ENCODE results near the gene NTM.

The NTM gene

DNA sequence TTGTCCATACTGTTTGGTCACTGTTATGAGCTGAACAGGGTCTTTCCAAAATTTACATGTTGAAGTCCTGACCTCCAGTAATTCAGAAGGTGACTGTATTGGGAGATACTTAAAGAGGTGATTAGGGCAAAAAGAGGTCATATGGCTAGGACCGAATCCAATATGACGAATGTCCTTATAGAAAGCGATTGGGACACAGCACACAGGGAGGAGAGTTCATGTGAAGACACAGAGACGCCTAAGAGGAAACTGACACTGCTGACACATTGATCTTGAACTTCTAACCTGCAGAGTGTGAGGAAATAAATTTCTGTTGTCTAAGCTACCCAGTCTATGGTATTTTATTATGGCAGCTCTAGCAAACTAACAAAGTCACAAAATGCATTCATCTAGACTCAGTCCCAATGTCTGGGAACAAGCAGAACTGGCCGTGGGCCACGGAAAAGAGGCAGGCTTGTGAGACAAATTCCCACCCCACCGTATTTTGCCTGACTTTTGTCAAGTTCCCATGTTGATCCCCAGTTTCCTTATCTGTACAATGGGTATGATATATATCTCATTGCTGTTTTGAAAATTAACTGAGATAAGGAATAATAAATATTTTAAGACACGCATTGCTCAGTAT lies 295.0 kb downstream of the NTM start:
- Histone ChIP-seq H3K9me3 (replicated peaks; ENCODE audit: low read length) (no peaks in the 10 kb centered on the region), H3K9ac (ENCODE audit: low read depth, low read length) (no peak overlapping the region), H3K4me3 (ENCODE audit: low read length) (no peak overlapping the region), H3K4me2 (ENCODE audit: low read length) (no peak overlapping the region), H3K27me3 (ENCODE audit: control insufficient read depth, insufficient read depth, low read length) (peaks cover 5% of the 10 kb centered on the region), H3K36me3 (ENCODE audit: insufficient read depth, low read length) (no peaks in the 10 kb centered on the region), H3K4me1 (ENCODE audit: control insufficient read depth, insufficient read depth, low read length) (no peaks in the 10 kb centered on the region)

DNA sequence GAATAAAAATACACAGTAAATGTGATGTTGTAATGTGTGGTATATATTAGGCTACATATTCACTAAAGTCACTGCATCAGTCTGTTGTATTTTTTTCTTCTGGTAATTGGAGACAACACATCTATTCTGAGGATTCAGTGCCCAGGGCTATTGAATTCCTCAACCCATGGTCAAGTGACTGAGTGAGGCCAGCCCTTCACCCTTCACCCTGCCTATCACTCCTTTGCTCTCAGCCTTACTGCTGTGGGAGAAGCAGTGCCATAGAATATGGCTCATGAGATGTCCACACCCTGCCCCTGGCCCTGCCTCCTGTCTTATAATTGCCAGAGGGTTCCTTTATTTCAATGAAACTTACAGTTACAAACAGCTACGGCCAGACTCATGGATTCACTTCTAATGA lies 295.6 kb downstream of the NTM start:
- H3K4me3 ChIP-seq (ENCODE audit: low read length): no peak overlapping the region
- H3K9me3 ChIP-seq (replicated peaks; ENCODE audit: low read length): no peaks in the 10 kb centered on the region
- no peak overlapping the region for H3K9ac ChIP-seq (ENCODE audit: low read depth, low read length)
- no peaks in the 10 kb centered on the region for H3K4me1 ChIP-seq (ENCODE audit: control insufficient read depth, insufficient read depth, low read length)
- H3K4me2 ChIP-seq (ENCODE audit: low read length): no peak overlapping the region
- H3K27me3 ChIP-seq (ENCODE audit: control insufficient read depth, insufficient read depth, low read length): peaks cover 5% of the 10 kb centered on the region
- no peaks in the 10 kb centered on the region for H3K36me3 ChIP-seq (ENCODE audit: insufficient read depth, low read length)

- Histone ChIP-seq H3K4me1 (ENCODE audit: control insufficient read depth, insufficient read depth, low read length) (no peaks in the 10 kb centered on the region), H3K9me3 (replicated peaks; ENCODE audit: low read length) (no peaks in the 10 kb centered on the region), H3K36me3 (ENCODE audit: insufficient read depth, low read length) (no peaks in the 10 kb centered on the region), H3K9ac (ENCODE audit: low read depth, low read length) (no peak overlapping the region), H3K4me3 (ENCODE audit: low read length) (no peak overlapping the region), H3K27me3 (ENCODE audit: control insufficient read depth, insufficient read depth, low read length) (peaks cover 5% of the 10 kb centered on the region), H3K4me2 (ENCODE audit: low read length) (no peak overlapping the region)
These were observed 296.2 kb downstream of the NTM start for GRCh38 chr11:131666617-131667016.

DNA sequence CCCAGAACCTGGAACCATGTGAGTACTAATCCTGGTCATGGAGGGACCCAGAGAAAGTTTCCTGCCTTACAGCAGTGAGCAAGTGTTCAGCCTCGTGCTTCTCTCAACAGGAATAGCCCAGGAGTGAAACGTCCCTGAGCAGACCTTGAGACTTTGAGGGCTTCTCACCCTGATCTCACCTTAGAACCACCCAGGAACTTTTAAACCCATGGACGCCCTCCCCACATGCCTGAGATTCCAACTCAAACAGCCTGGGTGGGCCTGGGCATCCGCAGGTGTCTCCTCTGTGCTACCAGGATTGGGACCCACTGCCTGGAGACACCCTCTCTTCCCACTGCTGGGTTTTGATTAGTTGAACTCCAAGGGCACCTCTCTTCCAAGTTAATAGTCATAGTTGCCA lies 297.2 kb downstream of the NTM start:
- no peak overlapping the region for H3K4me3 ChIP-seq (ENCODE audit: low read length)
- H3K9ac ChIP-seq (ENCODE audit: low read depth, low read length): no peak overlapping the region
- H3K9me3 ChIP-seq (replicated peaks; ENCODE audit: low read length): no peaks in the 10 kb centered on the region
- H3K4me2 ChIP-seq (ENCODE audit: low read length): no peak overlapping the region
- no peaks in the 10 kb centered on the region for H3K4me1 ChIP-seq (ENCODE audit: control insufficient read depth, insufficient read depth, low read length)
- no peaks in the 10 kb centered on the region for H3K36me3 ChIP-seq (ENCODE audit: insufficient read depth, low read length)
- H3K27me3 ChIP-seq (ENCODE audit: control insufficient read depth, insufficient read depth, low read length): peaks cover 5% of the 10 kb centered on the region

DNA sequence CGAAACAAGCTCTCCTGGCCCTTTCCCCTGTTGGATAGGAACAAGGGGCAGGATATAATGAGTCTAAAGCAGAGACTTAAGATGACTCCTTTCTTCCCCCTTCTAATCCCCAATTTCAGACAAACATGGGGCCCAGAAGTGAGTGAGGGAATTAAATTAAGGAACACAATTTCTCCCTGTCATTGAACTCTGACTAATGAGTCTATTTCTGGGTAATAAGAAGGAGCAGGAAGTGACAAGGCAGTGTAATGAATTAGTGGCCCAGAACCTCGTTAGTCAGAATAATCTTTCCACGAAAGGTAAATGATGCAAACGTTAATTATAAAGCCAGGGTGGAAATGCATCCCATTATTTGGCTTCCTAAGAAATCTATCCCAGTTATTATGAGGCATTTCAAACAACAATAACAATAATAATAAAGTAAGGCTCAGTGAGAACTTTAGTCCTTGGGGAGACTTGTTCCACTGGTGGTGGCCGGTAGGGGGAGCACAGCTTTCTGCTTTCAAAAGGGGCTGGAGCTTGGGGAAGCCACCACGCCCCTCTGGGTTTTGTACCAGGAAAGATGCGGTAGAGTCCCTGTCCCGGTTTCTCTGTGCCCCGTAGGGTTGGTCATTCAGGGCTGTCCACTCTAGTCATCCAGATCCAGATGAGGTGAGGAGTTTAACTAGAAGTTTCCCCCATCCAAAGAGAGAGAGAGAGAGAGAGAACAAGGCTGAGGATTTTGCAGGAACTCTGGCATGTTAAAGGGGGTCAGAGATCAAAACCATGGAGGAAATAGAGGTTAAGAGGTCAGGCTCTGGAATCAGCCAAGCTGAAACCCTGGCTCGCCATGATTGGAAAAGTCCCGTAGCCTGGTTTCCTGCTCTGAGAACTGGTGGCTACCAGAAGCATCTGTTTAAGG lies 298.3 kb downstream of the NTM start:
- H3K4me3 ChIP-seq (ENCODE audit: low read length): no peak overlapping the region

GRCh38 chr11:131669401-131669780 lies 299.0 kb downstream of the NTM start:
- Histone ChIP-seq H3K9ac (ENCODE audit: low read depth, low read length) (no peak overlapping the region), H3K4me1 (ENCODE audit: control insufficient read depth, insufficient read depth, low read length) (peaks cover 3% of the 10 kb centered on the region), H3K36me3 (ENCODE audit: insufficient read depth, low read length) (no peaks in the 10 kb centered on the region), H3K4me3 (ENCODE audit: low read length) (no peak overlapping the region), H3K27me3 (ENCODE audit: control insufficient read depth, insufficient read depth, low read length) (peaks cover 5% of the 10 kb centered on the region), H3K9me3 (replicated peaks; ENCODE audit: low read length) (no peaks in the 10 kb centered on the region), H3K4me2 (ENCODE audit: low read length) (no peak overlapping the region)

More for the DNA sequence above, 298.3 kb downstream of the NTM start:
- Histone ChIP-seq H3K9me3 (replicated peaks; ENCODE audit: low read length) (no peaks in the 10 kb centered on the region), H3K27me3 (ENCODE audit: control insufficient read depth, insufficient read depth, low read length) (peaks cover 5% of the 10 kb centered on the region), H3K36me3 (ENCODE audit: insufficient read depth, low read length) (no peaks in the 10 kb centered on the region), H3K9ac (ENCODE audit: low read depth, low read length) (no peak overlapping the region), H3K4me1 (ENCODE audit: control insufficient read depth, insufficient read depth, low read length) (no peaks in the 10 kb centered on the region), H3K4me2 (ENCODE audit: low read length) (no peak overlapping the region)

- H3K4me3 ChIP-seq (ENCODE audit: low read length): no peak overlapping the region
- no peak overlapping the region for H3K4me2 ChIP-seq (ENCODE audit: low read length)
- H3K9ac ChIP-seq (ENCODE audit: low read depth, low read length): no peak overlapping the region
- H3K36me3 ChIP-seq (ENCODE audit: insufficient read depth, low read length): no peaks in the 10 kb centered on the region
- H3K4me1 ChIP-seq (ENCODE audit: control insufficient read depth, insufficient read depth, low read length): peaks cover 15% of the 10 kb centered on the region
- H3K9me3 ChIP-seq (replicated peaks; ENCODE audit: low read length): no peaks in the 10 kb centered on the region
- H3K27me3 ChIP-seq (ENCODE audit: control insufficient read depth, insufficient read depth, low read length): peaks cover 5% of the 10 kb centered on the region
These were observed 300.5 kb downstream of the NTM start for GRCh38 chr11:131670876-131671275.

- Histone ChIP-seq H3K4me1 (ENCODE audit: control insufficient read depth, insufficient read depth, low read length) (peaks cover 19% of the 10 kb centered on the region), H3K9me3 (replicated peaks; ENCODE audit: low read length) (no peaks in the 10 kb centered on the region), H3K27me3 (ENCODE audit: control insufficient read depth, insufficient read depth, low read length) (peaks cover 5% of the 10 kb centered on the region), H3K36me3 (ENCODE audit: insufficient read depth, low read length) (no peaks in the 10 kb centered on the region), H3K4me3 (ENCODE audit: low read length) (no peak overlapping the region), H3K4me2 (ENCODE audit: low read length) (no peak overlapping the region), H3K9ac (ENCODE audit: low read depth, low read length) (no peak overlapping the region)
These were observed 300.9 kb downstream of the NTM start for GRCh38 chr11:131671320-131671719.

GRCh38 chr11:131671734-131672133 lies 301.3 kb downstream of the NTM start:
- H3K4me3 ChIP-seq (ENCODE audit: low read length): no peak overlapping the region
- peaks cover 5% of the 10 kb centered on the region for H3K27me3 ChIP-seq (ENCODE audit: control insufficient read depth, insufficient read depth, low read length)
- H3K9ac ChIP-seq (ENCODE audit: low read depth, low read length): no peak overlapping the region
- no peaks in the 10 kb centered on the region for H3K9me3 ChIP-seq (replicated peaks; ENCODE audit: low read length)
- H3K4me2 ChIP-seq (ENCODE audit: low read length): no peak overlapping the region
- H3K36me3 ChIP-seq (ENCODE audit: insufficient read depth, low read length): no peaks in the 10 kb centered on the region
- peaks cover 19% of the 10 kb centered on the region for H3K4me1 ChIP-seq (ENCODE audit: control insufficient read depth, insufficient read depth, low read length)

- H3K4me3 ChIP-seq (ENCODE audit: low read length): no peak overlapping the region
- H3K9ac ChIP-seq (ENCODE audit: low read depth, low read length): no peak overlapping the region
- H3K9me3 ChIP-seq (replicated peaks; ENCODE audit: low read length): no peaks in the 10 kb centered on the region
- peaks cover 19% of the 10 kb centered on the region for H3K4me1 ChIP-seq (ENCODE audit: control insufficient read depth, insufficient read depth, low read length)
- peaks cover 5% of the 10 kb centered on the region for H3K27me3 ChIP-seq (ENCODE audit: control insufficient read depth, insufficient read depth, low read length)
- H3K36me3 ChIP-seq (ENCODE audit: insufficient read depth, low read length): no peaks in the 10 kb centered on the region
- H3K4me2 ChIP-seq (ENCODE audit: low read length): no peak overlapping the region
These were observed 301.8 kb downstream of the NTM start for GRCh38 chr11:131672191-131672590.

DNA sequence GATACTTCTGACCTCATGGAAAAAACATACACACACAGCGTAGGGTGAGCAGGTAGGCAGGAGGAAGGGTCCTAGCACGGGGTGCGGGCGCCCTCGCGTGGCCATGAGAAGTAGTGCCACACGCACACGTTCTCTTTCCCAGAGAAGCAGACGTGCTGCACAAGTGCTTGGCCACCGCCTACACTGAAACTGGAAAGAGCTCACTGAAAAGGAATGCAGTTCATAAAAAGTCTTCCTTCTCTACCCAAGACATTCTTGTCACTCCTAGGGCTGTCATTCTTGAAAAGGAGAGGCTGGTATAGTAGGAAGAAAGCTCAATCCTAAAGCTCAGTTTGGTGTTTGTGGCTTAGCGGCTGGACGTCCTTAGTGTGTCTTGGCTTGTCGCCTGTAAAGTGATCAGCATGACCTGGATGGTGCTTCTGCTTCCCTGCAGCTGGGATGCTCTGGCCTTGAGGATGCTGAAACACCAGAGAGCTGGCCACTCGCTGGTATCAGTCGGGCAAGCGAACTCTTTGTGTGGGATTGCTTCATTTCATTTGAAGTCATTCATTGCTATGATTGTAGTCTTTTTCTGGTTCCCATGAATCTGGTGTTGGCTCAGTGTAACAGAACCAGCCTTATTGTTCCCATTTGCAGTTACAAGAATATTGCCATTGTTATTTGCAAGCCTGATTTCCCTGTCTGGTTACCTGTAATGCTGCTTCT lies 303.8 kb downstream of the NTM start:
- H3K4me2 ChIP-seq (ENCODE audit: low read length): peak overlapping the region; percentile 42
- H3K9me3 ChIP-seq (replicated peaks; ENCODE audit: low read length): no peaks in the 10 kb centered on the region
- H3K36me3 ChIP-seq (ENCODE audit: insufficient read depth, low read length): no peaks in the 10 kb centered on the region
- no peak overlapping the region for H3K4me3 ChIP-seq (ENCODE audit: low read length)
- peaks cover 19% of the 10 kb centered on the region for H3K4me1 ChIP-seq (ENCODE audit: control insufficient read depth, insufficient read depth, low read length)
- peaks cover 5% of the 10 kb centered on the region for H3K27me3 ChIP-seq (ENCODE audit: control insufficient read depth, insufficient read depth, low read length)
- no peak overlapping the region for H3K9ac ChIP-seq (ENCODE audit: low read depth, low read length)
